WERI-Rb-1 (cell line): ENCODE results near the gene CWC25.

Source experiments
- DNase-seq: peaks from one replicate; pipeline ENCODE4 v3.0.0-alpha.2; 2020
- H3K27ac ChIP-seq: fragments of 250-450 bp; sonication (Bioruptor Pico); 2 replicates; pipeline ENCODE4 v1.5.1; 2020; ENCODE audit warnings: mild to moderate bottlenecking, moderate library complexity
- H3K27me3 ChIP-seq: fragments of 250-450 bp; sonication (Bioruptor Pico); 2 replicates; pipeline ENCODE4 v1.5.1; 2021; ENCODE audit warnings: mild to moderate bottlenecking, low read depth, moderate library complexity; ENCODE audit not compliant: insufficient read depth, severe bottlenecking
- H3K36me3 ChIP-seq: fragments of 250-450 bp; sonication (Bioruptor Pico); 2 replicates; pipeline ENCODE4 v1.5.1; 2020; ENCODE audit warnings: mild to moderate bottlenecking, moderate library complexity
- H3K4me3 ChIP-seq: 2 replicates; pipeline ENCODE4 v1.5.1; 2011; ENCODE audit warnings: low read depth, mild to moderate bottlenecking, control low read depth, low read length
- H3K9me3 ChIP-seq: fragments of 250-450 bp; sonication (Bioruptor Pico); 2 replicates; pipeline ENCODE4 v1.5.1; 2021; ENCODE audit warnings: mild to moderate bottlenecking, moderate library complexity; ENCODE audit not compliant: severe bottlenecking
- TF ChIP-seq, protein P1 (sequence below): IDR thresholded peaks from 2 replicates; pipeline ENCODE4 v1.5.1; 2011; ENCODE audit warnings: low read depth, mild to moderate bottlenecking, control low read depth, inconsistent platforms, low read length

The CWC25 gene

DNA sequence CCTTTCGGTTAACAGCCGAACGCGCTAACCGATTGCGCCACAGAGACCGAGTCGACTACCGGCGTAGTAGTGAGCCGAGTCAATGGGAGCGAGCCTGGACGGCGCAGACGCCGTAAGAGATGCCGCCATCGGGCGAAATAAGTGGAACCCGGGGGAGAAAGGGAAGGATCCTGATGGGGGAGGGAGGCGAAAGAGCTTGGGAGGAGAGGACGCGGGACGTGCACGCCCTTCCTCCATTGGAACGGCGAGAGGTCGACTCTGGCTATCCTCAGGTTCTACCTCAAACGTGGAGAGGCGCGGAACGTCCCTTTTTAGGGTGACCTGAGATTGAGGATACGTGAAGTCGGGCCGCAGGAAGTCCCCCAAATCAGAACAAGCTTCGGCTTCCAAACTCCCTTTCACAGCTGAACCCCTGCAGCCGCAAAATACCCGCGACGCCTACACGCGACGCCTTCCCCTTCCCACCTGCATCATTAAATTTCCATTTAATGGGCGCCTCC, 73.3 kb downstream of the CWC25 start:
- peaks cover 35% of the 10 kb centered on the region for H3K36me3 ChIP-seq
- H3K27ac ChIP-seq = peak overlapping the region; percentile 75
- peak overlapping the region; percentile 92 for H3K4me3 ChIP-seq
- peak; percentile 74 for DNase-seq
- H3K27me3 ChIP-seq = no peaks in the 10 kb centered on the region
- TF ChIP-seq, protein P1, sequence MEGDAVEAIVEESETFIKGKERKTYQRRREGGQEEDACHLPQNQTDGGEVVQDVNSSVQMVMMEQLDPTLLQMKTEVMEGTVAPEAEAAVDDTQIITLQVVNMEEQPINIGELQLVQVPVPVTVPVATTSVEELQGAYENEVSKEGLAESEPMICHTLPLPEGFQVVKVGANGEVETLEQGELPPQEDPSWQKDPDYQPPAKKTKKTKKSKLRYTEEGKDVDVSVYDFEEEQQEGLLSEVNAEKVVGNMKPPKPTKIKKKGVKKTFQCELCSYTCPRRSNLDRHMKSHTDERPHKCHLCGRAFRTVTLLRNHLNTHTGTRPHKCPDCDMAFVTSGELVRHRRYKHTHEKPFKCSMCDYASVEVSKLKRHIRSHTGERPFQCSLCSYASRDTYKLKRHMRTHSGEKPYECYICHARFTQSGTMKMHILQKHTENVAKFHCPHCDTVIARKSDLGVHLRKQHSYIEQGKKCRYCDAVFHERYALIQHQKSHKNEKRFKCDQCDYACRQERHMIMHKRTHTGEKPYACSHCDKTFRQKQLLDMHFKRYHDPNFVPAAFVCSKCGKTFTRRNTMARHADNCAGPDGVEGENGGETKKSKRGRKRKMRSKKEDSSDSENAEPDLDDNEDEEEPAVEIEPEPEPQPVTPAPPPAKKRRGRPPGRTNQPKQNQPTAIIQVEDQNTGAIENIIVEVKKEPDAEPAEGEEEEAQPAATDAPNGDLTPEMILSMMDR = no peak
- no peaks in the 10 kb centered on the region for H3K9me3 ChIP-seq

DNA sequence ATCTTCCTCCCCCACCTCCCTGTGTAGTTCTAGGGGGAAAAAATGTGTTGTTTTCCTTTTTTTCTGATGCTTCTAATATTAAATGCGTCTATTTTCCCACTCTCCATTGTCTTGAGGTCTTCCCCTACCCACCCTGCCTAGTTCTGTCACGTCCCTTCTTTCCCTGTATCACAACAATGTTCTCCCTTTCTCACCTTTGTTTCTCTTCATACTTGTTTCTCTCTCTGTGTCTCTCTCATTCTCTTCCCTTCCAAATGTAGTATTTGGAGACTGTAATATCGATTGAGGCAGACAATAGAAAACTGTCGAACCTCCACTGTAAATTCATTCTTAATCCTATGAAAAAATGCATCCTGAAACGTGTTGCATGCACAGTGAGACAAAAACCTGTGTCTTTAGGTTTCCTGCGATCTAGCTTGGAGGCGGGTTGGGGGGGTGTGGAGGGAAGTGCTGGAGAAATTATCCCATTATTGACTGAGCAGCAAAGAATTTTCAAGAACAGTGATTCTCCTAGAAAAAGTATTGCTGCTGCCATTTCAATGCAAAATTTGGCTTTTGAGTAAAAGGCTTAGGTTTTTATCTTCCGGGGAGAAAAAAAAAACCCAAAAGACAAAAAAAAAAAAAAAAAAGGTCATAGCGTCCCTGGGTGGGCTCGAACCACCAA, 73.8 kb downstream of the CWC25 start:
- TF ChIP-seq, protein P1 = no peak
- H3K36me3 ChIP-seq = peaks cover 32% of the 10 kb centered on the region
- peak overlapping the region; percentile 25 for H3K27ac ChIP-seq
- DNase-seq = peak; percentile 43
- H3K4me3 ChIP-seq = peak overlapping the region; percentile 92
- no peaks in the 10 kb centered on the region for H3K9me3 ChIP-seq
- no peaks in the 10 kb centered on the region for H3K27me3 ChIP-seq
